GM15510 (cell line): ENCODE results near the gene DZIP1L.

Source experiments
- POLR2A ChIP-seq: IDR thresholded peaks from 3 replicates; pipeline ENCODE4 v1.6.1; 2011; ENCODE audit warnings: borderline replicate concordance; ENCODE audit not compliant: insufficient read length; ENCODE audit errors: extremely low read depth

The DZIP1L gene, protein sequence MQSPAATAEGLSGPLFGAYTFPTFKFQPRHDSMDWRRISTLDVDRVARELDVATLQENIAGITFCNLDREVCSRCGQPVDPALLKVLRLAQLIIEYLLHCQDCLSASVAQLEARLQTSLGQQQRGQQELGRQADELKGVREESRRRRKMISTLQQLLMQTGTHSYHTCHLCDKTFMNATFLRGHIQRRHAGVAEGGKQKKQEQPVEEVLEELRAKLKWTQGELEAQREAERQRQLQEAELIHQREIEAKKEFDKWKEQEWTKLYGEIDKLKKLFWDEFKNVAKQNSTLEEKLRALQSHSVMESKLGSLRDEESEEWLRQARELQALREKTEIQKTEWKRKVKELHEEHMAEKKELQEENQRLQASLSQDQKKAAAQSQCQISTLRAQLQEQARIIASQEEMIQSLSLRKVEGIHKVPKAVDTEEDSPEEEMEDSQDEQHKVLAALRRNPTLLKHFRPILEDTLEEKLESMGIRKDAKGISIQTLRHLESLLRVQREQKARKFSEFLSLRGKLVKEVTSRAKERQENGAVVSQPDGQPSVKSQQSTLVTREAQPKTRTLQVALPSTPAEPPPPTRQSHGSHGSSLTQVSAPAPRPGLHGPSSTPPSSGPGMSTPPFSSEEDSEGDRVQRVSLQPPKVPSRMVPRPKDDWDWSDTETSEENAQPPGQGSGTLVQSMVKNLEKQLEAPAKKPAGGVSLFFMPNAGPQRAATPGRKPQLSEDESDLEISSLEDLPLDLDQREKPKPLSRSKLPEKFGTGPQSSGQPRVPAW

DNA sequence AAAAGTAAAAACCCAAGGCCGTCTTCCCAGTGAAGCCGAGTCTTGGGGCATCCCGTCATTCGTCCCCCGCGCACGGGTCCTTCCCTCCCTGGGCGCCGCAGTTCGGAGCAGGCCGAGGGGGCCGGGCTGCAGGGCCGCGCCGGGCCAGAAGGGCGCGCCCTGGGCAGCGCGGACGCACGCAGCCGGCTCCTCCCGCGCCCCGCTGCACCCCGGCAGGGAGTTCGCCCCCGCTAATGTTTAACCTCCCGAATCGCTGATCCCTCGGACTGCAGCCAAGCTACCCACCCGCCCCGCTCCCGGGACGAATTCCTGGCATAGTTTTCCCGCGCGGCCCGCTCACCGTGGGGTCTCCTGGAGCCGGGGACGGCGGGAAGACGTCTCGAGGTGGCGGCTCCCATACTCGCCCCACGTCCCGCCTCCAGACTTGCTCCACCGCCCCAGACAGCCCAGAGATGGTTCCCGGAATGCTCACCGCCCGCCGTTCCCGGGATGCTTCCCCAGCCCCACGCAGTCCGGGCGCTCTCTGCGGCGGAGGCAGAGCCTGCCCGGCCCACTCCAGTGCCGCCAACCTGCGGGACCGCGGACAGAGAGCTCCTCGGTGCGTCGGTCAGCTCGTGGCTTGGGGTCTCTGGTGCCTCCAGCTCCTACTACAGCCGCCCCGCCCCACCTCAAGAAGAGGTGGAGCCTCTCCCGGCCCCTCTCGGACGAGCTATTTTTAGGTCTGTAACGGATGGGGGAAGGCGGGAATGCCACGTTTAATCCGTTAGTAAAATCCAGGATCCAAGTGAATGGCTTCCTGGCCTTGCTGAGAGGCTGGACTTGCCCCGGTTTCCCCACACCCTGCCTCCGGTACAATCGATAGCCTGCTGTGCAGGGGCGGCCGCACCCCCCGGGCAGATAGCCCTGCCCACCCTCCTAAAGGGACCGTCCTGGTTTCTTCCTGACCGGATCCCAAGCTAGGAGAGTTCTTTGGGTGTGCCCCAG is at the start of gene DZIP1L:
TSS of gene DZIP1L (minus strand) at position 621 of the 984 bp plus-strand sequence. CDS start 11,637 bp downstream, outside the sequence.
- TF ChIP-seq POLR2A, result no peak

DNA sequence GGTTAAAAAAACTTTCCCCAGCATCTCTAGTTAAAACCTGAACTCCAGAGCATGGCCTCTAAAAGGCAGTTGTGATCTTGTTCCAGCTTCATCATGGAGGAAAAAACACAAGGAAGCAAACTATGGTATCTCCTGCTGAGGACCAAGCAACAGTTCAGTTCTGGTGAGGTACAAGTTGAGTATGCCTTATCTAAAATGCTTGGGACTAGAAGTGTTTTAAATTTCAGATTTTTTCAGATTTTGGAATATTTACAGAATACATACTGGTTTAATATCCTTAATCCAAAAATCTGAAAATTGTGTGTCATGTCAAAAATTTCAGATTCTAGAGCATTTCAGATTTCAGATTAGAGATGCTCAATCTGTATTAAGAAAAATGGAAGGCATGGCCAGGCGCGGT is 49.7 kb upstream of the DZIP1L start:
- no peak for TF ChIP-seq POLR2A

GRCh38 chr3:138157743-138158142 is 42.3 kb upstream of the DZIP1L start:
- TF ChIP-seq POLR2A, result no peak

GRCh38 chr3:138154534-138154933 is 39.1 kb upstream of the DZIP1L start:
- TF ChIP-seq POLR2A, result no peak

- no peak for TF ChIP-seq POLR2A
Measured at GRCh38 chr3:138148503-138148902, 33.1 kb upstream of the DZIP1L start.

- no peak for TF ChIP-seq POLR2A
Measured at GRCh38 chr3:138140940-138141339, 25.5 kb upstream of the DZIP1L start.

- TF ChIP-seq POLR2A, result no peak
Measured at GRCh38 chr3:138139691-138140090, 24.3 kb upstream of the DZIP1L start.

- no peak for TF ChIP-seq POLR2A
Measured at GRCh38 chr3:138137861-138138260, 22.5 kb upstream of the DZIP1L start.

- no peak for TF ChIP-seq POLR2A
Measured at GRCh38 chr3:138136201-138136600, 20.8 kb upstream of the DZIP1L start.

- TF ChIP-seq POLR2A, result no peak
Measured at GRCh38 chr3:138135833-138136194, 20.4 kb upstream of the DZIP1L start.

GRCh38 chr3:138135146-138135832 is 19.9 kb upstream of the DZIP1L start:
- TF ChIP-seq POLR2A, result no peak

- TF ChIP-seq POLR2A, result no peak
Measured at GRCh38 chr3:138132239-138132638, 16.8 kb upstream of the DZIP1L start, which contains the start of gene A4GNT. A4GNT (minus strand) TSS chr3:138132390; CDS start chr3:138131256, 1,134 bp downstream.

DNA sequence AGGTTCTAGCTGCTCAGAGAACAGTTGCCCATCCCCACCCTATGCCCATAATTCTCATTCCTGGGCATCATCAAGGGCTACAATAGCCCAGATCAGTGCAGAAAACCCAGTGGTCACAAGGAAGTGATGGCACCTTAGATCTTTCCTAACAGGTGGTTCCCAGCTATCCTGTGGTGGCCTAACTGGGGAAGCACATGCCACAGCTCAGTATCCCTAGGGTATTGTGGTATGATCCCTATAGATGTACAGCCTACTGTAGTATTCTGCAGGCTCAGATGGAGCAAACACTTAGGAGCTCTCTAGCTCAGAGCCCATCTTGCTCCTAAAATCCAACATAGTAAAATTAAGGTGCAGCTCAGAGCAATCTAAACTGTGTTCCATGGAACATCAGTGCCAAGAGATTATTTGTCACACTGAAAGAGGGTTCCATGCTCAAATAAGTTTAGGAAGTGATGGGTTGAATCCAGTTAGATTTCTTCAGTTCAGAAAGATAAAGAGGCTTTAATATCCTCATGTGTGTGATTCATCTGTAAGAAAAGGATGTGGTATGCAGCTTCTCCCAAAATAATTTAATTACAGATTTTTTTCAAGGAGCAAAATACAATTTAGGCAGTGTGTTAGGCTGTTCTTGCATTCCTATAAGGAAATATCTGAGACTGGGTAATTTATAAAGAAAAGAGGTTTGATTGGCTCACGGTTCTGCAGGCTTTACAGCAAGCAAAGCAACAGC is 12.4 kb upstream of the DZIP1L start:
- no peak for TF ChIP-seq POLR2A
